ENCODE measurements around the gene STRA6. TPM values are rescaled to one million over a fixed set of nuclear protein-coding genes. Genes with fewer than 3 reads are reported as not detected.

STRA6 gene
- total RNA-seq, 1 donor: under 0.01 TPM

GRCh38 chr15:74208496-74208895 is 5.9 kb upstream of the STRA6 start:
- no peak for DNase-seq (ENCODE audit: low read depth in 2 of 3, low spot score in 2 of 3)

GRCh38 chr15:74207652-74208440 is 5.3 kb upstream of the STRA6 start:
- no peak for DNase-seq (ENCODE audit: low read depth in 2 of 3, low spot score in 2 of 3)

- DNase-seq (ENCODE audit: low read depth in 2 of 3, low spot score in 2 of 3): no peak
Observed at GRCh38 chr15:74206801-74207281, 4.3 kb upstream of the STRA6 start.

- no peak for DNase-seq (ENCODE audit: low read depth in 2 of 3, low spot score in 2 of 3)
Observed at GRCh38 chr15:74205582-74205947, 3.0 kb upstream of the STRA6 start.

DNA sequence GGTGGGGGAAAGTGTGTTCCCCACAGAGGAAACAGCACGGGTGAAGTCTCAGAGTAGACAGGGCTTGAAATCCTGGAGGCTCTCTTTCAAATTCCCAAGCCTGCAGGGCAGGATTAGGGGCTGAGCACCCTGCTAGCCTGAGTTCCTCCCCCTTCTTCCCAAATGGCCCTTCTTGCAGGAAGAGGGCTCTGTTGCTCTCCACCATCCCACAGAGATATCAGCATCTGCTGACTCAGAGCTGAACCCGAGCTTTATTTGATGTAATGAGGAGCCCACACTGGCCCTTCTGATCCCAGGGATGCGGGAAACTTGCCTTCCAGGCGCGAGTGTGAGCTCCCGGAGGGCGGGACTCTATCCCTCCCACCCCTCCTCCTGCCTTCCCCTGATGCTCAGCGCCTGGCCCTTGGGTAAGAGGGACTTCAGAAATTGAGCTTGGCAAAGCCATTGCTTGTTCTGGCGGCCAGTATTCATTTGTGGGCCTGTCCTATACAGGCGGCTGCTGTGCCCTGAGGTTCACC is 1.4 kb upstream of the STRA6 start:
- DNase-seq (ENCODE audit: low read depth in 2 of 3, low spot score in 2 of 3): no peak

- DNase-seq (ENCODE audit: low read depth in 2 of 3, low spot score in 2 of 3): no peak
Observed at GRCh38 chr15:74201710-74202420, 722 bp downstream of the STRA6 start.

DNA sequence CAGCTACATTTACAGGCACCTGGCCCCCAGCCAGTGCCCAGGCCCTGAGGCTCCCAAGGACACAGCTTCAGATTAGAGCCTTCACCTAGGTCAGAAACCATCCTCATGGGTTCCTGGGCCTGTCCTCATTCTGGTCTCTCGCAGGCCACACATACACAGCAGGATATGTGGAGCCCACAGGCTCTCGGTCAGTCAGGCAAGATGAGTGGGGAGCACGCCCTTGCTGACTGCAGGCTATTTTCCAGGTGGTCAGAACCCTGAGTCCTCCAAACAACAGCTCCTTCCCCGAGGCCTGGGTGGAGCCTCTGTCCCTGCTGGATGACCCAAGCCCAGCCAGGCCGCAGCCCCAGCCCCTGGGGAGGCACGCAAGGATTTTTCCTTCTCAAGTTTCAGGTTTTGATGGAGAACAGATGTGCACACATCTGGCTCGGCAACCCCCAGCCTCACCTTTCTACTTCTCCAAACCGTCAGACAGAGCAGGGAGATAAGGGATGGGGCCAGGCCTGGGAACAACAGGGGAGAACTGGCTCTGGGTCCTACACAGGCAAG is 1.6 kb downstream of the STRA6 start:
- no peak for DNase-seq (ENCODE audit: low read depth in 2 of 3, low spot score in 2 of 3)

DNA sequence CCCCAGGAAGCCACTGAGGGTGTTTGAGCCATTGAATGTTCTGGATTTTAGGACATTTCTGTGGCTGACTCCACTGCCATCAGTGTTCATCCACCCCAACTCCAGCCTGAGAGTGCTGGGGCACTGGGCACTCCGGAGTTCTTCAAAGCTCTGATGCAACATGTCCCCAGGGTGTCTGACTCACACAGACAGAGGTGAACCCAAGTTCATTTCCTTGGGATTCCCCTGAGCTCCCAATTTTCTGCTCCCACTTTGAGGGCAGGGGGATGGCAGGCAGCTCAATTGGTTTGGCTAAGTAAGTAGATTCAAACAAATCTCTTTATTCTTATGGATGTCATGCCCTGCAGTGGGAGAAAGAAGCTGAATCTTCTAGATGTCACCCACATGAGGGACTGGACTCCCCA is 2.2 kb downstream of the STRA6 start:
- no peak for DNase-seq (ENCODE audit: low read depth in 2 of 3, low spot score in 2 of 3)

- DNase-seq (ENCODE audit: low read depth in 2 of 3, low spot score in 2 of 3): no peak
Observed at GRCh38 chr15:74199297-74199652, 3.3 kb downstream of the STRA6 start.

DNA sequence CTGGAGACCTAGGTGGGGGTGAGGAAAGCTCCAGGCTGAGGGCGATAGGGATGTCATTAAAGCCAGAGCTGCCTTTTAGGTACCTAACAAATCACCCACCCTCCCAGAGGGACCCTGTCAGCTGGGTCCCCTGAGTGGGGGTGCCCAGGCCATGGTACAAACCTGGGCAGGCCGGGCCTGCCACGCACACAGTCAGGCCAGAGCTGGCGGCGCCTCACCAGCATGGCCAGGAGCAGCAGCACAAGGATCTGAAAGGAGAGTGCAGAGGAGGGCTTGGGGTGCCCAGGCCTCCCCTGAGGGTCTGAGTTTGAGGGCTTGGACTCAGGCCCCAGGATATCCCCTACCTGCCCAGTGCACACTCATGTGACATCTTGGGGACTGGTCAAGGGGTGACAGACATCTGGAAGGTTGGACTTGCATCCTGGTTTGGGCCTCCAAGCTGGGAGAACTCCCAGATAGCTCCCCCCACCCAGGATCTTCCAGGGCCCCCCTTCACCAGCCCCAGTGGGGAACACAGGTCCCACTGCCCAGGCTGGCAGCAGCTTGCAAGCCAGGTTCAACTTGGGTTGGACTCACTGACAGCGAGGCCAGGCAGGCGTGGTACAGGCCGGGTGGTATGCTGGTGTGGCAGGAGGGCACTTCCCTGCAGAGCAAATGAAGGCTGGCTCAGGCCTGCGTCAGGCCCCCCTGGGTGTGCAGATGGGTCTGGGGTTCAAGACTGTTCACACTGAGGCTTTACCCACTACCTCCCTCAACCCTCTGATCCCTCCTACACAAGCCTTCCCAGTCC is 5.2 kb downstream of the STRA6 start:
- no peak for DNase-seq (ENCODE audit: low read depth in 2 of 3, low spot score in 2 of 3)

GRCh38 chr15:74196175-74196574 is 6.4 kb downstream of the STRA6 start:
- DNase-seq (ENCODE audit: low read depth in 2 of 3, low spot score in 2 of 3): no peak

DNA sequence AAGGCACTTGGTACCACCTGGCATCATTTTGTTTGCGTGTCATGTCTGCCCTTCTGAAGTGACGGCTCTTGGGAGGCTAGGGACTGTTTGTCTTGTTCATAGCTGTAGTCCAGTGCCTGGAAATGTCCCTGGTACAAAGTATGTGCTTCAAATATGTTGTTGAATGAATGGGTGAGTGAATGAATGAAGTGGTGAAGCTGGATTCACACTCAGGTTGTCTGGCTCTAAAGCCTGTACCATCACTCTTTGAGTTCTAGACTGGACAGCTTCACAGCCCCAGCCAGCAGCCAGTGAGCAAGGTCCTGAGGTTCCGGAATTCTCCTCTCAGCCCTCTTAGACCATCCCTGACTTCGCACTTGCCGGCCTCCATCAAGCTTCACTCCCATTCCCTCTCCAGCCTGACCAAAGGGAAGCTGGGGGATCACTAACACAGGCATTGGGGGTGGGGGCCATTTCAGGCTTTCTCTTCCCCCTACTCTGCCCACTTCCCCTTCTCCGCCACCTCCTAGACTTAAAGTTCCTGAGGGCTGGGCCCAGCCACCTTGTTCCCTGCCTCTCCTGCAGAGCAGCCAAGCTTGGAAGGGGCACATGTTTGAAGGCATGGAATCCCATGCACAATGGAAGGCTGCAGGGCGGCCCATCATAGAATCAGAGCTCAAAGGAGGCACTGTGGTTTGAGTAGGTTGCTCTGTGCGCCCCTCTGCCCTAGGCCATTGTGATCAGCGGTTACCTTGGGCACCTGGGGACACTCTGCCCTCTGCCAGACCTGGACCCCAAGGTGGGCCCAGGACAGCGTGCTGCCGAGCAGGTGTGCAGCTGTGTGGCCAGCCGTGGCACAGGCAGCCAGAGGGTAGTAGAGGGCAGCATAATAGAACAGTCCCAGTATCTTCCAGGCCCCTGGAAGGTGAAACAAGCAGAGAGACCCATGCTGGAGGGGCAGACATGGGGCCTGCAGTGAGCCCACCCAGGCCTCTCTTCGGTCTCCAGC is 7.7 kb downstream of the STRA6 start:
- DNase-seq (ENCODE audit: low read depth in 2 of 3, low spot score in 2 of 3): no peak

DNA sequence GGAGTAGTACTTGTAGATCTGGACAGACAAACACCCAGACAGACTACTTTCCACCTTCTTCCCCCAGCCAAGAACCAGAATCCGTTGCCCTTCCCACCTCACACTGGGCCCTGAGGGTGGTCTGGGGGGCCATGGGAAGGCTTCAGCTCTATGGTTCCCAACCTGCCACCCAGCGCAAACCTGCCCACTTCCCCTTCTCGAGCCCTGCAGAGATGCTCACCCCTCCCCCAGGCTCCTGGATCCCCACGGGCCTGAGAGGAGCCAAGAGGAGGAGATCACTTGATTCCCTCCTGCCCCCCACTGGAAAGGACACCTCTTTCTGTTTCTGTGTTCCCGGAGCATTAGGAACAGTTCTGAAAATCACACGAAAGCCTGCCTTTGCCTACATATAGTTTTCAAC is 8.7 kb downstream of the STRA6 start:
- no peak for DNase-seq (ENCODE audit: low read depth in 2 of 3, low spot score in 2 of 3)

- no peak for DNase-seq (ENCODE audit: low read depth in 2 of 3, low spot score in 2 of 3)
Observed at GRCh38 chr15:74193299-74193718, 9.3 kb downstream of the STRA6 start.

DNA sequence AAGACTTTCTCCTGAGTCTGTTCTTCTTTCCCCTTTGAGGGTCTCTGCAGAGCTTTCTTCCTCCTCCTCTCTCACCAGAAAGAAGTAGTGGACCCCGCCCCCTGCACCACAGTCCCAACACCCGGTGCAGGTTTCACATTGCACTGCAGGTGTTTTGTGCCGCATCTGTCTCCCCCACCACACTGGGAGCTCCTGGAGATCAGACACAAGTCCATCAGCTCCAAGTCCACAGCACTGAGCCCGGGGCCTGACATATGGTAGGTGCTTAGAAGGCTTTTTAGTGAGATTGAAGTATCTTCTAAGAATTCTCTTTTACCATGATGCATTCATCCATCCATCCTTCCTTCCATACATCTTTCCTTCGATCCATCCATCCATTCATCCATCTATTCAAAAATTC is 9.8 kb downstream of the STRA6 start:
- DNase-seq (ENCODE audit: low read depth in 2 of 3, low spot score in 2 of 3): no peak

- DNase-seq (ENCODE audit: low read depth in 2 of 3, low spot score in 2 of 3): no peak
Observed at GRCh38 chr15:74191798-74192197, 10.8 kb downstream of the STRA6 start.

DNA sequence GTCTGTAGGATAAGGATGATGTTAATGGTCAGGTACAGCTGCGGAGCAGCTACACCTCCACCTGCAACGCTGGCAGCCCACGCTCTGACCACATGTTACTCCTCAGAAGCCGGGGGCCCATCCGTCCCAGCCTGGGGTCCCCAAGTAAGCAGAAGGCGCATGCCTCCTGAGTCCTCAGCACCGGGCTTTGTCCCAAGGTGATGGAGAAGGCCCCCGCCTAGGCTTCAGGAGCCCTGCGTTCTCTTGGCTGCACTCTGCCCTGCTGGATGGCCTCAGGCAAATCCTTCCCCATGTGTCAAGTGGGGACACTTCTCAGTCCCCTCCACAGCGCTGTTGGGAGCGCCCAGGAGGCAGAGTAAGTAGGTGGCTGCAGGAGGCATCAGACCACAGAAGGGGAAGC is 14.4 kb downstream of the STRA6 start:
- no peak for DNase-seq (ENCODE audit: low read depth in 2 of 3, low spot score in 2 of 3)

DNA sequence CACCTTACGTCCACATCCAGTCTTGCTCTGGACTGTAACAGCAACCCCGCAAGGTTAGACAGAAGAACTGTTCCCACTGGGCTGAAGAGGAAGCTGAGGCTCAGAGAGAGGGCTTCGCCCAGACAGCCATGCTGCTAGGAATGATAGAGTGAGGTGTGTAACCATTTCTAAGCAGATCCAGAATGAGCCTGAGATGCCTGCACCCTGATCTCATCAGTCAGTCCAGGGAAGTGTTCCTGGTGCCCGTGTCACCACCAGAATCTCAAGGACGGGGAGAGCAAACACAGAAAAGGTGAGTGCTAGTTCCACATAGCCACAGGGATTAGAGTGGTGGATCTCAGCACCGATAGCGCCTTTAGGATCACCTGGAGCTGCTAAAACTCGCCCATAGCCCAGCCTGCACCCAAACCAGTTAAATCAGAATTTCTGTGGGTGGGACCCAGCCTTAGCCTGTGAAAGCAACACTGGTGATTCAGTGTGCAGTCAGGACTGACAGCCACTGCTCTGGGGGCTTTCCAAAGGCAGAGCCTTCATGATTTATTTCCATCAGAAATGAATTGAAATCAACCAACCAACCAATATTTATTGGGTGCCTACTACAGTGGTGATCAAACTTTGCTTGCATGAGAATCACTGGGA is 16.8 kb downstream of the STRA6 start:
- no peak for DNase-seq (ENCODE audit: low read depth in 2 of 3, low spot score in 2 of 3)

DNA sequence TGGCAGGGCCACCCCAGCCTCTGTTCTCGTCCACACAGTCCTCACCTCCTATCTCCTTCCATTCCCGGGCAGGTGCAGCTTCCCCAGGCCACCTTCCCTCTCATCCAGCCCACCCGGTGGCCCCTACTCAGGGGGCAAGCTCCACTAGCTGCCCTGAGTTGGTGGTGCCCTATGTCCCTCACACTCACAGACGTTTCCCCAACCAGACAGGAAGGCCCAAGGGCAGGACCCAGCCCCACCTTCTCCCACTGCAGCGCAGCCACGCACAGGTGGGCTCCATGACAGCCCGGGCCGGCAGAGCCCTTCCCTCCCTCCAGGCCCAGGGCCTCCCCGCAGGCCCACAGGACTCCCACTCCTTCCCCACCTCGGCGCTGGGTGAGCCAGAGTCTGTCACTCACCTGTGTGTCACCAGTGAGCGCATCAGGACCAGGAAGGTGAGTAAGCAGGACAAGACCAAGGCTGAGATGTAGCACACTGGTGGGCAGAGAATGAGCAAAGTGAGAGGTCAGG is 17.9 kb downstream of the STRA6 start:
- DNase-seq (ENCODE audit: low read depth in 2 of 3, low spot score in 2 of 3): no peak

Data from hematopoietic multipotent progenitor cell (in vitro differentiated cells).